Ammon's horn (tissue), 1 donor: Measurements from ENCODE around the gene FBXL15.

ENCODE experiments used
- DNase-seq: peaks from one replicate; pipeline ENCODE4 v3.0.0-alpha.2; 2016; ENCODE audit warnings: low spot score

The FBXL15 gene

GRCh38 chr10:102411341-102412255 lies 9.0 kb upstream of the FBXL15 start:
- DNase-seq, result no peak

GRCh38 chr10:102412293-102412692 lies 8.3 kb upstream of the FBXL15 start:
- no peak for DNase-seq

- peak; percentile 67 for DNase-seq
Observed at GRCh38 chr10:102413053-102413705, 7.5 kb upstream of the FBXL15 start.

- no peak for DNase-seq
Observed at GRCh38 chr10:102413806-102414561, 6.7 kb upstream of the FBXL15 start.

GRCh38 chr10:102414749-102415148 lies 5.9 kb upstream of the FBXL15 start:
- DNase-seq, result no peak

GRCh38 chr10:102416283-102416682 lies 4.4 kb upstream of the FBXL15 start:
- no peak for DNase-seq

GRCh38 chr10:102416695-102417094 lies 3.9 kb upstream of the FBXL15 start:
- no peak for DNase-seq

GRCh38 chr10:102418622-102419268 lies 1.9 kb upstream of the FBXL15 start, which contains the start of gene PSD:
Gene PSD (minus strand): TSS chr10:102418785. CDS start chr10:102417038, 1,747 bp downstream.
- no peak for DNase-seq

GRCh38 chr10:102419269-102420180 lies 1.1 kb upstream of the FBXL15 start:
- peak; percentile 79 for DNase-seq

GRCh38 chr10:102420181-102420713 lies 389 bp upstream of the FBXL15 start:
- no peak for DNase-seq

- no peak for DNase-seq
Observed at GRCh38 chr10:102421507-102421756, 796 bp downstream of the FBXL15 start.

GRCh38 chr10:102421757-102422512 lies 1.3 kb downstream of the FBXL15 start:
- DNase-seq, result no peak

GRCh38 chr10:102422545-102423129 lies 2.0 kb downstream of the FBXL15 start:
- DNase-seq, result peak; percentile 82

- DNase-seq, result no peak
Observed at GRCh38 chr10:102423372-102423968, 2.8 kb downstream of the FBXL15 start.

GRCh38 chr10:102424145-102424544 lies 3.5 kb downstream of the FBXL15 start:
- no peak for DNase-seq

GRCh38 chr10:102424916-102425315 lies 4.3 kb downstream of the FBXL15 start:
- no peak for DNase-seq

GRCh38 chr10:102425444-102425843 lies 4.8 kb downstream of the FBXL15 start:
- DNase-seq, result no peak

- DNase-seq, result no peak
Observed at GRCh38 chr10:102426803-102427287, 6.2 kb downstream of the FBXL15 start.

GRCh38 chr10:102429468-102429867 lies 8.8 kb downstream of the FBXL15 start:
- DNase-seq, result no peak
